SK-N-SH (cell line): Measurements from ENCODE around the gene CNBP. TPM values are rescaled to one million over a fixed set of nuclear protein-coding genes. Genes with fewer than 3 reads are reported as not detected.

ENCODE experiments used
- CTCF ChIA-PET: fragments of 300-600, 350-600 bp; formaldehyde crosslinking; extraction: SDS; loops from one replicate; lab custom pipeline; 2021; lab: Yijun Ruan, JAX
- POLR2A ChIA-PET: fragments of 350-600 bp; sonication (Branson Sonifier 250); formaldehyde crosslinking; extraction: SDS; loops from one replicate; lab custom pipeline; 2020; ENCODE audit warnings: antibody characterized with exemption, inconsistent platforms; lab: Yijun Ruan, JAX
- DNase-seq: peaks from one replicate; pipeline ENCODE4 v3.0.0; 2012
- H2AFZ ChIP-seq: fragments of 200-600 bp; sonication (generic); 2 replicates; pipeline ENCODE4 v1.8.1; 2016; ENCODE audit warnings: antibody characterized with exemption, mild to moderate bottlenecking, low read depth
- H3F3A ChIP-seq: fragments of 200-600 bp; sonication (generic); replicated peaks from 2 replicates; pipeline ENCODE3; 2016; ENCODE audit warnings: antibody characterized with exemption, mild to moderate bottlenecking; ENCODE audit not compliant: insufficient read depth
- H3K27ac ChIP-seq, 2 experiments: fragments of 200-500 bp in 1 of 2; fragments of 200-600 bp in 1 of 2; sonication (Bioruptor generic) in 1 of 2; sonication (generic), shearing (Covaris generic) in 1 of 2; 2 replicates each; pipeline versions ENCODE4 v1.5.1 to v1.6.1; 2014 to 2016; ENCODE audit warnings: low read depth in 2 of 2, inconsistent platforms in 1 of 2, low read length in 1 of 2, mild to moderate bottlenecking in 1 of 2, mixed read lengths in 1 of 2
- H3K27me3 ChIP-seq: fragments of 200-600 bp; sonication (generic), shearing (Covaris generic); 2 replicates; pipeline ENCODE4 v1.6.1; 2016; ENCODE audit warnings: mixed run types; ENCODE audit not compliant: insufficient read depth
- H3K36me3 ChIP-seq, 2 experiments: fragments of 200-500 bp in 1 of 2; fragments of 200-600 bp in 1 of 2; sonication (Bioruptor generic) in 1 of 2; sonication (generic) in 1 of 2; replicated peaks in 1 of 2; 2 replicates each; pipeline versions ENCODE3 to v1.5.1; 2014 to 2016; ENCODE audit warnings: low read length in 1 of 2, mild to moderate bottlenecking in 1 of 2; ENCODE audit not compliant: insufficient read depth in 2 of 2, control insufficient read depth in 1 of 2
- H3K4me1 ChIP-seq, 2 experiments: fragments of 200-500 bp in 1 of 2; fragments of 200-600 bp in 1 of 2; sonication (Bioruptor generic) in 1 of 2; sonication (generic), shearing (Covaris generic) in 1 of 2; 2 replicates each; pipeline versions ENCODE4 v1.5.1 to v1.6.1; 2014 to 2016; ENCODE audit warnings: low read depth in 1 of 2, low read length in 1 of 2, mixed run types in 1 of 2; ENCODE audit not compliant: insufficient read depth in 2 of 2, control insufficient read depth in 1 of 2
- H3K4me2 ChIP-seq: fragments of 200-600 bp; sonication (generic), shearing (Covaris generic); 2 replicates; pipeline ENCODE4 v1.6.1; 2017; ENCODE audit warnings: mixed run types
- H3K4me3 ChIP-seq, 2 experiments: fragments of 200-500 bp in 1 of 2; fragments of 200-600 bp in 1 of 2; sonication (Bioruptor generic) in 1 of 2; sonication (generic), shearing (Covaris generic) in 1 of 2; 2 replicates each; pipeline versions ENCODE4 v1.5.1 to v1.8.1; 2014 to 2016; ENCODE audit warnings: low read depth in 2 of 2, inconsistent platforms in 1 of 2, low read length in 1 of 2, mild to moderate bottlenecking in 1 of 2, mixed read lengths in 1 of 2, moderate library complexity in 1 of 2
- H3K79me2 ChIP-seq: fragments of 200-600 bp; sonication (generic); 2 replicates; pipeline ENCODE4 v1.8.1; 2017; ENCODE audit warnings: mild to moderate bottlenecking; ENCODE audit not compliant: insufficient read depth
- H3K9ac ChIP-seq: fragments of 200-600 bp; sonication (generic); 2 replicates; pipeline ENCODE4 v1.6.1; 2017; ENCODE audit warnings: mixed run types
- H3K9me2 ChIP-seq: fragments of 200-600 bp; sonication (generic); 2 replicates; pipeline ENCODE4 v1.6.1; 2017; ENCODE audit warnings: mixed run types
- H3K9me3 ChIP-seq: fragments of 200-600 bp; sonication (generic); 2 replicates; pipeline ENCODE4 v1.6.1; 2017; ENCODE audit warnings: mixed run types, mild to moderate bottlenecking, moderate library complexity
- H4K20me1 ChIP-seq: fragments of 200-600 bp; sonication (generic); 2 replicates; pipeline ENCODE4 v1.6.1; 2017; ENCODE audit warnings: mild to moderate bottlenecking, mixed run types; ENCODE audit not compliant: insufficient read depth
- CHD2 ChIP-seq: fragments of 150-350 bp; IDR thresholded peaks from 2 replicates; pipeline ENCODE4 v1.6.1; 2018; ENCODE audit warnings: low read length; ENCODE audit not compliant: partially characterized antibody
- ELF1 ChIP-seq: IDR thresholded peaks from 2 replicates; pipeline ENCODE4 v1.4.0; 2012
- EP300 ChIP-seq, 2 experiments: IDR thresholded peaks; 2 replicates each; pipeline versions ENCODE4 v1.4.0 to v1.6.1; 2012; ENCODE audit warnings: borderline replicate concordance in 1 of 2, low read depth in 1 of 2, low read length in 1 of 2
- EZH2phosphoT487 ChIP-seq: fragments of 200-600 bp; sonication (generic); IDR thresholded peaks from 2 replicates; pipeline ENCODE4 v1.6.1; 2017; ENCODE audit warnings: low read depth, mixed run types, mild to moderate bottlenecking, antibody characterized with exemption, moderate library complexity, borderline replicate concordance
- FOSL2 ChIP-seq: IDR thresholded peaks from 2 replicates; pipeline ENCODE4 v1.4.0; 2012; ENCODE audit warnings: low read depth, mild to moderate bottlenecking, moderate library complexity, borderline replicate concordance
- FOXJ3 ChIP-seq: sonication (generic); formaldehyde crosslinking; IDR thresholded peaks from 2 replicates; pipeline ENCODE4 v1.5.1; 2020; ENCODE audit warnings: mild to moderate bottlenecking, missing genetic modification reagents
- FOXM1 ChIP-seq: IDR thresholded peaks from 2 replicates; pipeline ENCODE4 v1.4.0; 2012; ENCODE audit warnings: low read depth, mild to moderate bottlenecking
- GABPA ChIP-seq: IDR thresholded peaks from 2 replicates; pipeline ENCODE4 v1.4.0; 2012; ENCODE audit warnings: low read depth, mild to moderate bottlenecking
- GATA2 ChIP-seq: sonication (generic); formaldehyde crosslinking; IDR thresholded peaks from 2 replicates; pipeline ENCODE4 v1.5.0; 2020; ENCODE audit warnings: mild to moderate bottlenecking, missing genetic modification reagents
- JUND ChIP-seq: IDR thresholded peaks from 2 replicates; pipeline ENCODE4 v1.4.0; 2012
- MEF2A ChIP-seq: IDR thresholded peaks from 2 replicates; pipeline ENCODE4 v1.4.0; 2012; ENCODE audit warnings: low read depth, borderline replicate concordance
- MXI1 ChIP-seq: IDR thresholded peaks from 2 replicates; pipeline ENCODE4 v1.6.1; 2012; ENCODE audit warnings: mild to moderate bottlenecking, low read depth, low read length, improper control_type of control experiment
- NFIC ChIP-seq: IDR thresholded peaks from 2 replicates; pipeline ENCODE4 v1.4.0; 2012; ENCODE audit warnings: borderline replicate concordance
- NRF1 ChIP-seq: IDR thresholded peaks from 2 replicates; pipeline ENCODE4 v1.6.1; 2012; ENCODE audit warnings: low read depth, mild to moderate bottlenecking, low read length
- POLR2AphosphoS5 ChIP-seq: IDR thresholded peaks from 2 replicates; pipeline ENCODE4 v1.6.1; 2012; ENCODE audit warnings: low read depth, low read length
- RCOR1 ChIP-seq: fragments of 150-350 bp; IDR thresholded peaks from 2 replicates; pipeline ENCODE4 v1.6.1; 2017; ENCODE audit warnings: antibody characterized with exemption, low read length
- RFX5 ChIP-seq: IDR thresholded peaks from 2 replicates; pipeline ENCODE4 v1.6.1; 2012; ENCODE audit warnings: mild to moderate bottlenecking, improper control_type of control experiment, low read length
- RXRA ChIP-seq: IDR thresholded peaks from 2 replicates; pipeline ENCODE4 v1.4.0; 2012; ENCODE audit warnings: low read depth, mild to moderate bottlenecking, borderline replicate concordance
- SIN3A ChIP-seq: IDR thresholded peaks from 2 replicates; pipeline ENCODE4 v1.6.1; 2012; ENCODE audit warnings: low read depth, mild to moderate bottlenecking, low read length, moderate library complexity, borderline replicate concordance
- SMC3 ChIP-seq: IDR thresholded peaks from 2 replicates; pipeline ENCODE4 v1.6.1; 2012; ENCODE audit warnings: low read depth, low read length, improper control_type of control experiment
- TAF1 ChIP-seq: IDR thresholded peaks from 2 replicates; pipeline ENCODE4 v1.6.1; 2012; ENCODE audit warnings: low read depth, mild to moderate bottlenecking, low read length, moderate library complexity, borderline replicate concordance
- TCF12 ChIP-seq: IDR thresholded peaks from 2 replicates; pipeline ENCODE4 v1.4.0; 2012
- TEAD4 ChIP-seq: IDR thresholded peaks from 2 replicates; pipeline ENCODE4 v1.4.0; 2012; ENCODE audit warnings: mild to moderate bottlenecking, borderline replicate concordance; ENCODE audit not compliant: insufficient read depth
- YY1 ChIP-seq: IDR thresholded peaks from 2 replicates; pipeline ENCODE4 v1.4.0; 2012; ENCODE audit warnings: low read depth, mild to moderate bottlenecking
- WGBS: methylation state at CpG from one replicate; pipeline ENCODE4 v1.1.6; 2017; ENCODE audit warnings: low lambda C conversion rate; 5-methylcytosine and 5-hydroxymethylcytosine counted together
- polyA plus RNA-seq, 3 experiments: library from polyadenylated mRNA; depleted of rRNA; stranded (reverse); fragments of >200 nt; gene quantifications; 2 replicates each; pipeline ENCODE4 v1.2.3, GENCODE V29; 2012
- TF ChIP-seq, protein P1 (sequence below): fragments of 200-600 bp; sonication (generic); IDR thresholded peaks from 2 replicates; pipeline ENCODE4 v1.6.1; 2017; ENCODE audit warnings: antibody characterized with exemption, mild to moderate bottlenecking, moderate library complexity
- TF ChIP-seq, protein P2 (sequence below): IDR thresholded peaks from 2 replicates; pipeline ENCODE4 v1.4.0; 2012; ENCODE audit warnings: low read depth
- TF ChIP-seq, protein P3 (sequence below): fragments of 150-350 bp; IDR thresholded peaks from 2 replicates; pipeline ENCODE4 v1.6.1; 2016; ENCODE audit warnings: mild to moderate bottlenecking, low read depth, low read length
- TF ChIP-seq, protein P4 (sequence below): IDR thresholded peaks from 2 replicates; pipeline ENCODE4; 2012
- TF ChIP-seq, protein P5 (sequence below): fragments of 150-350 bp; IDR thresholded peaks from 2 replicates; pipeline ENCODE4 v1.6.1; 2017; ENCODE audit warnings: antibody characterized with exemption, low read length, low read depth, borderline replicate concordance

The CNBP gene
- polyA plus RNA-seq, 1 of the 3 experiments (the other 2 are of a cell fraction): 240 TPM

DNA sequence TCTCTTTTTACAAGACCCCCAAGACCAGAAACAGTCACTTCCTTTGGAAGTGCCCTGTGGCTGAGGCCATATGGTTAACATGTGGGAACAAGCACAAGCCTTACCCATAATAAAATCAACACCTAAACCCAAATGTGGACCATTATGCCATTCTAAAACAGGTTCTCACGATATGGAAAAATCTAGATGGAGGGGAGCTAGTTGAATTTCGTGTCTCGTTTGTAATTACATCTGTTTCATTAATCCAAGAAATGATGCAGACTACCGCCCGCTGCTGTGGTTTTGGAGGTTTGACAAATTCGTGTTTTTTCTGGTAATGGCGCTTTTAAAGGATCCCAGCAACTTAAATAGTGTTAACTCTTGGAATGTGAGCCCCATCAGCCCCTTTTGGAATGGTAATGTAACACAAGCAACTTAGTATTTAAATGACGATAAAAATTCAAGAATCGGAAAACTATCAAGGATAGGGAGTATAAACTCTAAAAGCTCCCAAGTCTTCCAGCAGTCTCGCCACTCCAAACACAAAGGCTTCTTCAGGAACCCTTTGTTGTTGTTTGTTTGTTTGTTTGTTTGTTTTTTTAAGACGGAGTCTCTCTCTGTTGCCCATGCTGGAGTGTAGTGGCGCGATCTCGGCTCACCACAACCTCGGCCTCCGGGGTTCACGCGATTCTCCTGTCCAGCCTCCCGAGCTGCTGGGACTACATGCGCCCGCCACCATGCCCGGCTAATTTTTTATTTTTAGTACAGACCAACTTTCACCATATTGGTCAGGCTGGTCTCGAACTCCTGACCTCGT, 1.1 kb downstream of the CNBP start:
- CTCF ChIA-PET: interaction anchor here (1.0 to 3.2 kb wide), 5 partner anchors 13 to 213 kb away, joined by 3 to 17 read pairs (median 3); no protein-coding TSS in a partner anchor
- TF ChIP-seq YY1 (no peak), EZH2phosphoT487 (no peak), FOSL2 (no peak), EP300 (IDR thresholded peaks at IDR 0.05; ENCODE audit: borderline replicate concordance in 1 of 2, low read depth in 1 of 2, low read length in 1 of 2) (no peak), RFX5 (no peak), CHD2 (no peak), RXRA (no peak), MXI1 (peak; percentile 97), FOXM1 (no peak), SIN3A (0 out of 2 replicates have a peak, but pooled peaks have one; percentile 20), ELF1 (no peak), GATA2 (CRISPR knock-in tag) (no peak), MEF2A (no peak), RCOR1 (no peak), NFIC (no peak), GABPA (no peak), TCF12 (peak; percentile 75), POLR2AphosphoS5 (no peak), TEAD4 (no peak), TAF1 (no peak), JUND (no peak), FOXJ3 (no peak), NRF1 (no peak), SMC3 (no peak)
- TF ChIP-seq, protein P1, sequence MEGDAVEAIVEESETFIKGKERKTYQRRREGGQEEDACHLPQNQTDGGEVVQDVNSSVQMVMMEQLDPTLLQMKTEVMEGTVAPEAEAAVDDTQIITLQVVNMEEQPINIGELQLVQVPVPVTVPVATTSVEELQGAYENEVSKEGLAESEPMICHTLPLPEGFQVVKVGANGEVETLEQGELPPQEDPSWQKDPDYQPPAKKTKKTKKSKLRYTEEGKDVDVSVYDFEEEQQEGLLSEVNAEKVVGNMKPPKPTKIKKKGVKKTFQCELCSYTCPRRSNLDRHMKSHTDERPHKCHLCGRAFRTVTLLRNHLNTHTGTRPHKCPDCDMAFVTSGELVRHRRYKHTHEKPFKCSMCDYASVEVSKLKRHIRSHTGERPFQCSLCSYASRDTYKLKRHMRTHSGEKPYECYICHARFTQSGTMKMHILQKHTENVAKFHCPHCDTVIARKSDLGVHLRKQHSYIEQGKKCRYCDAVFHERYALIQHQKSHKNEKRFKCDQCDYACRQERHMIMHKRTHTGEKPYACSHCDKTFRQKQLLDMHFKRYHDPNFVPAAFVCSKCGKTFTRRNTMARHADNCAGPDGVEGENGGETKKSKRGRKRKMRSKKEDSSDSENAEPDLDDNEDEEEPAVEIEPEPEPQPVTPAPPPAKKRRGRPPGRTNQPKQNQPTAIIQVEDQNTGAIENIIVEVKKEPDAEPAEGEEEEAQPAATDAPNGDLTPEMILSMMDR: no peak
- TF ChIP-seq, protein P2, sequence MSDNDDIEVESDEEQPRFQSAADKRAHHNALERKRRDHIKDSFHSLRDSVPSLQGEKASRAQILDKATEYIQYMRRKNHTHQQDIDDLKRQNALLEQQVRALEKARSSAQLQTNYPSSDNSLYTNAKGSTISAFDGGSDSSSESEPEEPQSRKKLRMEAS: peak; percentile 87
- TF ChIP-seq, protein P3, sequence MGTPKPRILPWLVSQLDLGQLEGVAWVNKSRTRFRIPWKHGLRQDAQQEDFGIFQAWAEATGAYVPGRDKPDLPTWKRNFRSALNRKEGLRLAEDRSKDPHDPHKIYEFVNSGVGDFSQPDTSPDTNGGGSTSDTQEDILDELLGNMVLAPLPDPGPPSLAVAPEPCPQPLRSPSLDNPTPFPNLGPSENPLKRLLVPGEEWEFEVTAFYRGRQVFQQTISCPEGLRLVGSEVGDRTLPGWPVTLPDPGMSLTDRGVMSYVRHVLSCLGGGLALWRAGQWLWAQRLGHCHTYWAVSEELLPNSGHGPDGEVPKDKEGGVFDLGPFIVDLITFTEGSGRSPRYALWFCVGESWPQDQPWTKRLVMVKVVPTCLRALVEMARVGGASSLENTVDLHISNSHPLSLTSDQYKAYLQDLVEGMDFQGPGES: no peak
- TF ChIP-seq, protein P4, sequence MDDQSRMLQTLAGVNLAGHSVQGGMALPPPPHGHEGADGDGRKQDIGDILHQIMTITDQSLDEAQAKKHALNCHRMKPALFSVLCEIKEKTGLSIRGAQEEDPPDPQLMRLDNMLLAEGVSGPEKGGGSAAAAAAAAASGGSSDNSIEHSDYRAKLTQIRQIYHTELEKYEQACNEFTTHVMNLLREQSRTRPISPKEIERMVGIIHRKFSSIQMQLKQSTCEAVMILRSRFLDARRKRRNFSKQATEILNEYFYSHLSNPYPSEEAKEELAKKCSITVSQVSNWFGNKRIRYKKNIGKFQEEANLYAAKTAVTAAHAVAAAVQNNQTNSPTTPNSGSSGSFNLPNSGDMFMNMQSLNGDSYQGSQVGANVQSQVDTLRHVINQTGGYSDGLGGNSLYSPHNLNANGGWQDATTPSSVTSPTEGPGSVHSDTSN: no peak
- TF ChIP-seq, protein P5, sequence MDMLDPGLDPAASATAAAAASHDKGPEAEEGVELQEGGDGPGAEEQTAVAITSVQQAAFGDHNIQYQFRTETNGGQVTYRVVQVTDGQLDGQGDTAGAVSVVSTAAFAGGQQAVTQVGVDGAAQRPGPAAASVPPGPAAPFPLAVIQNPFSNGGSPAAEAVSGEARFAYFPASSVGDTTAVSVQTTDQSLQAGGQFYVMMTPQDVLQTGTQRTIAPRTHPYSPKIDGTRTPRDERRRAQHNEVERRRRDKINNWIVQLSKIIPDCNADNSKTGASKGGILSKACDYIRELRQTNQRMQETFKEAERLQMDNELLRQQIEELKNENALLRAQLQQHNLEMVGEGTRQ: no peak

More for the DNA sequence above, 1.1 kb downstream of the CNBP start:
- peaks cover 19 to 29% of the 10 kb centered on the region in 2 experiments for H3K36me3 ChIP-seq
- DNase-seq: peak; percentile 58
- POLR2A ChIA-PET: interaction anchor here (0.6 to 1.1 kb wide), 3 partner anchors 72 to 134 kb away, joined by 3 to 4 read pairs (median 3); a partner anchor contains a TSS
- under 1% methylated on average over 24 of the region's 24 CpGs for WGBS
- H3K4me3 ChIP-seq: peak overlapping the region; percentile 83 to 87
- H3K4me2 ChIP-seq: peak overlapping the region; percentile 90
- no peaks in the 10 kb centered on the region for H3K27me3 ChIP-seq
- H3K9me2 ChIP-seq: no peaks in the 10 kb centered on the region
- peaks cover 11% of the 10 kb centered on the region for H3F3A ChIP-seq
- H3K79me2 ChIP-seq: peaks cover 87% of the 10 kb centered on the region
- no peaks in the 10 kb centered on the region for H3K9me3 ChIP-seq
- H2AFZ ChIP-seq: no peak overlapping the region
- H3K9ac ChIP-seq: peak overlapping the region; percentile 98
- H3K27ac ChIP-seq: peak overlapping the region; percentile 89 to 92
- H4K20me1 ChIP-seq: peaks cover 54% of the 10 kb centered on the region
- peaks cover 6 to 20% of the 10 kb centered on the region in 2 experiments; a peak in 3 of 4 replicates for H3K4me1 ChIP-seq
